Measurements from ENCODE around the gene KRTAP3-1.

KRTAP3-1 gene

GRCh38 chr17:40997361-40997760 is 11.6 kb downstream of the KRTAP3-1 start:
- TF ChIP-seq ZFX (IDR thresholded peaks at IDR 0.05; ENCODE audit: borderline replicate concordance) (no peak), CTCF (IDR thresholded peaks at IDR 0.05) (no peak)
- H3K27ac ChIP-seq: no peak overlapping the region

DNA sequence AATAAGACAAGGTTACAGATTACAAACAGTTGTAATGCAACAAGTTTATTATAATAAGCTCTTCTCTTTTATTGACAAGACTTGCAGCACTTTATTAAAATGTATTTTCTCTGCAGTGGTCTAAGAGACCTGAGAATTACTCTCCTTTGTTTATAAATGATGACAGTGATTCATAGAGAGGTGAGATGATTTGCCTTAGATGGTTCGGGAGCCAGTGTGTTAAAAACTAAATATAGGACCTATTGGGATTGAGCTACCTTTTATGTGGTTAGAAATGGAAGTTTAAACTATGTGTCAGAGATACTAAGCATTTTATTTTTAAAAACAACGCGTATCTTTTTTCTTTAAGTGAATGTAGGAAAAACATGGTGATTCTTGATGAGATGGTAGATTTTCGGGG is 12.1 kb downstream of the KRTAP3-1 start:
- no peak overlapping the region for H3K27ac ChIP-seq
- TF ChIP-seq CTCF (IDR thresholded peaks at IDR 0.05) (no peak), ZFX (IDR thresholded peaks at IDR 0.05; ENCODE audit: borderline replicate concordance) (no peak)

GRCh38 chr17:40995116-40995515 is 13.8 kb downstream of the KRTAP3-1 start:
- no peak for TF ChIP-seq CTCF (IDR thresholded peaks at IDR 0.05)
- no peak for TF ChIP-seq ZFX (IDR thresholded peaks at IDR 0.05; ENCODE audit: borderline replicate concordance)
- no peak overlapping the region for H3K27ac ChIP-seq

DNA sequence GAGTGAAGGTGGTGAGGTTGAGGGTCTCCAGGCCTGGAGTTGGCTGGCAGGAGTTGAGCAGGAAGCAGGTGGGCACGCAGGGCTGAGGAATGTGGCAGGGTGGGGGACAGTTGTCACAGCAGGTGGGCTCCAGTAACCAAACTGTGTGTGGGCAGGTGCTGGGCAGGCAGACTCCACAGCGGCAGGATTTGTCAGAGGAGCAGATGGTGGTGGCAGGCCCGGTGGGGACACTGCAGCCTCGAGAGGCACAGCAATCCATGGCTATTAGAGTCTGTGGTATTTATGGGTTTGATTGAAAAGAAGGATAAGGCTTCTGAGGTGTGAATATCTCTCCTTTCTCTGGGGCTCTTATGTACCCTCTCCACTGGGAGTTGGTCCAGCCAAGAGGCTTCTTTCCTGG is 15.1 kb downstream of the KRTAP3-1 start, which contains the start of gene KRTAP3-3:
Gene KRTAP3-3, minus strand, starts transcription at position 326 of the 400 bp plus-strand sequence. Its CDS starts 67 bp downstream, at position 259.
- TF ChIP-seq ZFX (IDR thresholded peaks at IDR 0.05; ENCODE audit: borderline replicate concordance) (no peak), CTCF (IDR thresholded peaks at IDR 0.05) (no peak)
- H3K27ac ChIP-seq: no peak within 1 kb of the TSS

DNA sequence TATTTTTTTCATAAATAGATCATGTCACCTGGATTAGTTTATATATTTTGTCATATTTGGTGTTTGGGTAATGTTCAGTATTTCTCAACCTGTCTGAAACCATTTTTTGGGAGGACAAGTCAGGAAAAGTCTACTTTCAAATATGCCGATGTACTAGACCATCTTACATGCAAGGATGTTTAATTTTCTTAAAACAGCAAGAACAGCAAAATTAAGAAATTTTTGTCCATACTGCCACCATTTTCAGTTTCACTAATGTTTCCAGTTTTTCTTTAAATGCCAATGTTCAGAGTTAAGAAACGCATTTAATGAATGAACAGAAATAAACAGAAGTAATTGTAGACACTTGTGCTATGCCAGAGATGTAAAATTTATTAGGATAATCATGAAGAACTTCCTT is 15.8 kb downstream of the KRTAP3-1 start:
- no peak for TF ChIP-seq CTCF (IDR thresholded peaks at IDR 0.05)
- no peak for TF ChIP-seq ZFX (IDR thresholded peaks at IDR 0.05; ENCODE audit: borderline replicate concordance)
- no peak overlapping the region for H3K27ac ChIP-seq

GRCh38 chr17:40992666-40993065 is 16.3 kb downstream of the KRTAP3-1 start:
- TF ChIP-seq CTCF (IDR thresholded peaks at IDR 0.05) (no peak), ZFX (IDR thresholded peaks at IDR 0.05; ENCODE audit: borderline replicate concordance) (no peak)
- no peak overlapping the region for H3K27ac ChIP-seq

GRCh38 chr17:40986920-40987319 is 22.0 kb downstream of the KRTAP3-1 start:
- no peak for TF ChIP-seq CTCF (IDR thresholded peaks at IDR 0.05)
- no peak for TF ChIP-seq ZFX (IDR thresholded peaks at IDR 0.05; ENCODE audit: borderline replicate concordance)
- H3K27ac ChIP-seq: no peak overlapping the region
